ENCODE results near the gene CEP20. TPM values are rescaled to one million over a fixed set of nuclear protein-coding genes. Genes with fewer than 3 reads are reported as not detected.

The CEP20 gene
- total and polyA plus RNA-seq, 2 of the 8 experiments (the other 6 are each of a cell fraction or from before 2014, with no cell fraction given): 16.2 to 49.0 TPM

- TF ChIP-seq, protein P1, sequence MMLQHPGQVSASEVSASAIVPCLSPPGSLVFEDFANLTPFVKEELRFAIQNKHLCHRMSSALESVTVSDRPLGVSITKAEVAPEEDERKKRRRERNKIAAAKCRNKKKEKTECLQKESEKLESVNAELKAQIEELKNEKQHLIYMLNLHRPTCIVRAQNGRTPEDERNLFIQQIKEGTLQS (IDR thresholded peaks at IDR 0.05; ENCODE audit: insufficient read depth, low read depth, low read length): no peak
- TF ChIP-seq BCL11A (IDR thresholded peaks at IDR 0.05; ENCODE audit: low read depth in 2 of 2, low read length in 2 of 2): no peak
- TF ChIP-seq CREB1 (IDR thresholded peaks at IDR 0.05): no peak
- TF ChIP-seq, protein P2, sequence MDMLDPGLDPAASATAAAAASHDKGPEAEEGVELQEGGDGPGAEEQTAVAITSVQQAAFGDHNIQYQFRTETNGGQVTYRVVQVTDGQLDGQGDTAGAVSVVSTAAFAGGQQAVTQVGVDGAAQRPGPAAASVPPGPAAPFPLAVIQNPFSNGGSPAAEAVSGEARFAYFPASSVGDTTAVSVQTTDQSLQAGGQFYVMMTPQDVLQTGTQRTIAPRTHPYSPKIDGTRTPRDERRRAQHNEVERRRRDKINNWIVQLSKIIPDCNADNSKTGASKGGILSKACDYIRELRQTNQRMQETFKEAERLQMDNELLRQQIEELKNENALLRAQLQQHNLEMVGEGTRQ (IDR thresholded peaks at IDR 0.05; ENCODE audit: low read length): no peak
Observed at GRCh38 chr16:15858921-15859668, 29.3 kb downstream of the CEP20 start (continued).
